H1 (cell line): Measurements from ENCODE around the gene ICAM5. TPM values are rescaled to one million over a fixed set of nuclear protein-coding genes. Genes with fewer than 3 reads are reported as not detected.

Source experiments
- CTCF ChIA-PET: fragments of 300-600 bp; sonication (Branson Sonifier 250); formaldehyde crosslinking; loops from one replicate; lab custom pipeline; 2021; ENCODE audit not compliant: partially characterized antibody; lab: Charles Lee
- POLR2A ChIA-PET: fragments of 300-600 bp; sonication (Branson Sonifier 250); formaldehyde crosslinking; loops from one replicate; lab custom pipeline; 2021; ENCODE audit warnings: inconsistent platforms; ENCODE audit not compliant: partially characterized antibody; lab: Charles Lee
- DNase-seq, 2 experiments: peaks; one replicate each; pipeline versions ENCODE4 v3.0.0 to v3.0.0-alpha.2; 2010 to 2022; ENCODE audit warnings: low spot score in 2 of 2, low read depth in 1 of 2, mixed read lengths in 1 of 2
- FAIRE-seq: peaks from 2 replicates; lab custom pipeline; 2011; peaks lifted over from hg19 to GRCh38; lab: Jason Lieb, UNC
- H2AFZ ChIP-seq: 2 replicates; pipeline ENCODE4 v1.8.1; 2012; ENCODE audit warnings: low read length, inconsistent platforms
- H2AK5ac ChIP-seq: 2 replicates; pipeline ENCODE4 v1.6.1; 2013; ENCODE audit warnings: low read depth, low read length
- H2BK120ac ChIP-seq: replicated peaks from 2 replicates; pipeline ENCODE3; 2013; ENCODE audit warnings: low read depth, low read length, inconsistent platforms
- H2BK12ac ChIP-seq: 2 replicates; pipeline ENCODE4 v1.6.1; 2013; ENCODE audit warnings: low read depth, low read length
- H2BK15ac ChIP-seq: 2 replicates; pipeline ENCODE4 v1.6.1; 2013; ENCODE audit warnings: low read length
- H2BK20ac ChIP-seq: 2 replicates; pipeline ENCODE4 v1.6.1; 2013; ENCODE audit warnings: low read length
- H2BK5ac ChIP-seq: 2 replicates; pipeline ENCODE4 v1.6.1; 2013; ENCODE audit warnings: low read depth, low read length
- H3K14ac ChIP-seq: 2 replicates; pipeline ENCODE4 v1.6.1; 2013; ENCODE audit warnings: inconsistent platforms; ENCODE audit not compliant: insufficient read length
- H3K18ac ChIP-seq: 2 replicates; pipeline ENCODE4 v1.6.1; 2013; ENCODE audit warnings: low read length; ENCODE audit errors: extremely low read depth
- H3K23ac ChIP-seq: 2 replicates; pipeline ENCODE4 v1.6.1; 2013; ENCODE audit warnings: inconsistent platforms; ENCODE audit not compliant: insufficient read length
- H3K23me2 ChIP-seq: 2 replicates; pipeline ENCODE4 v1.6.1; 2013; ENCODE audit warnings: low read depth, low read length
- H3K27ac ChIP-seq: 2 replicates; pipeline ENCODE4 v1.6.1; 2011; ENCODE audit warnings: low read depth, low read length, inconsistent platforms
- H3K27me3 ChIP-seq, 4 experiments: replicated peaks in 1 of 4; 1 replicate in 1 of 4; 2 replicates in 3 of 4; pipeline versions ENCODE4 v1.6.1 to v1.8.1; 2011 to 2013; ENCODE audit warnings: low read length in 3 of 4, mild to moderate bottlenecking in 3 of 4, inconsistent platforms in 2 of 4, mixed read lengths in 2 of 4, moderate library complexity in 1 of 4; ENCODE audit not compliant: control insufficient read depth in 3 of 4, insufficient read depth in 3 of 4; ENCODE audit errors: extremely low read depth in 1 of 4
- H3K36me3 ChIP-seq, 4 experiments: 2 replicates each; pipeline versions ENCODE4 v1.6.1 to v1.8.1; 2011 to 2013; ENCODE audit warnings: mild to moderate bottlenecking in 4 of 4, low read length in 3 of 4, moderate library complexity in 2 of 4, control low read depth in 1 of 4, inconsistent platforms in 1 of 4; ENCODE audit not compliant: insufficient read depth in 4 of 4, control insufficient read depth in 2 of 4
- H3K4ac ChIP-seq: replicated peaks from 2 replicates; pipeline ENCODE3; 2013; ENCODE audit warnings: low read length, low read depth, mixed read lengths, inconsistent platforms; ENCODE audit not compliant: insufficient read length
- H3K4me1 ChIP-seq, 4 experiments: replicated peaks in 1 of 4; 1 replicate in 1 of 4; 2 replicates in 3 of 4; pipeline versions ENCODE4 v1.6.1 to v1.8.1; 2011 to 2013; ENCODE audit warnings: low read length in 3 of 4, inconsistent platforms in 2 of 4, mixed read lengths in 1 of 4; ENCODE audit not compliant: insufficient read depth in 4 of 4, control insufficient read depth in 3 of 4
- H3K4me2 ChIP-seq, 2 experiments: 2 replicates each; pipeline versions ENCODE4 v1.6.1 to v1.8.1; 2011 to 2013; ENCODE audit warnings: low read depth in 2 of 2, low read length in 2 of 2, control low read depth in 1 of 2, inconsistent platforms in 1 of 2, mild to moderate bottlenecking in 1 of 2; ENCODE audit not compliant: insufficient read depth in 1 of 2
- H3K4me3 ChIP-seq, 4 experiments: fragments of 200-600, 300-600 bp in 1 of 4; sonication (generic), shearing (Covaris generic), sonication (Bioruptor Twin) in 1 of 4; 2 replicates each; pipeline versions ENCODE4 v1.5.1 to v1.8.1; 2011 to 2016; ENCODE audit warnings: low read length in 4 of 4, low read depth in 3 of 4, control low read depth in 2 of 4, inconsistent platforms in 2 of 4, mild to moderate bottlenecking in 2 of 4, mixed read lengths in 1 of 4, moderate library complexity in 1 of 4; ENCODE audit not compliant: insufficient read depth in 2 of 4; ENCODE audit errors: extremely low read depth in 1 of 4
- H3K56ac ChIP-seq: replicated peaks from 2 replicates; pipeline ENCODE3; 2013; ENCODE audit warnings: low read depth, mild to moderate bottlenecking, mixed read lengths, low read length, inconsistent platforms; ENCODE audit not compliant: insufficient read length
- H3K79me1 ChIP-seq: 2 replicates; pipeline ENCODE4 v1.6.1; 2013; ENCODE audit warnings: low read depth, low read length, control low read depth
- H3K79me2 ChIP-seq, 2 experiments: 2 replicates each; pipeline versions ENCODE4 v1.6.1 to v1.8.1; 2012 to 2013; ENCODE audit warnings: low read length in 2 of 2, mild to moderate bottlenecking in 2 of 2, inconsistent platforms in 1 of 2; ENCODE audit not compliant: insufficient read depth in 2 of 2, control insufficient read depth in 1 of 2
- H3K9ac ChIP-seq, 4 experiments: replicated peaks in 1 of 4; 1 replicate in 1 of 4; 2 replicates in 3 of 4; pipeline versions ENCODE4 v1.6.1 to v1.8.1; 2011 to 2013; ENCODE audit warnings: low read depth in 3 of 4, low read length in 3 of 4, control low read depth in 2 of 4, mild to moderate bottlenecking in 2 of 4, moderate library complexity in 2 of 4, inconsistent platforms in 1 of 4; ENCODE audit errors: extremely low read depth in 1 of 4
- H3K9me3 ChIP-seq, 2 experiments: 2 replicates each; pipeline versions ENCODE4 v1.6.1 to v1.8.1; 2012 to 2013; ENCODE audit warnings: mild to moderate bottlenecking in 2 of 2, moderate library complexity in 2 of 2, control low read depth in 1 of 2, inconsistent platforms in 1 of 2, low read depth in 1 of 2, low read length in 1 of 2, mixed read lengths in 1 of 2; ENCODE audit not compliant: insufficient read depth in 2 of 2
- H4K20me1 ChIP-seq, 2 experiments: replicated peaks in 1 of 2; 2 replicates each; pipeline versions ENCODE3 to v1.8.1; 2011 to 2013; ENCODE audit warnings: inconsistent platforms in 2 of 2, low read length in 2 of 2, mild to moderate bottlenecking in 1 of 2; ENCODE audit not compliant: insufficient read depth in 2 of 2, control insufficient read depth in 1 of 2
- H4K5ac ChIP-seq: 2 replicates; pipeline ENCODE4 v1.6.1; 2013; ENCODE audit warnings: low read length, low read depth, mixed read lengths, inconsistent platforms; ENCODE audit not compliant: insufficient read length
- H4K8ac ChIP-seq: 2 replicates; pipeline ENCODE4 v1.8.0; 2013; ENCODE audit warnings: mild to moderate bottlenecking, moderate library complexity, low read length, inconsistent platforms; ENCODE audit not compliant: insufficient read depth; ENCODE audit errors: extremely low read depth
- H4K91ac ChIP-seq: replicated peaks from 2 replicates; pipeline ENCODE3; 2013; ENCODE audit warnings: low read length, mixed read lengths, inconsistent platforms; ENCODE audit not compliant: insufficient read length
- BACH1 ChIP-seq: IDR thresholded peaks from 2 replicates; pipeline ENCODE4 v1.6.1; 2012; ENCODE audit warnings: low read length, improper control_type of control experiment
- CREB1 ChIP-seq: IDR thresholded peaks from 2 replicates; pipeline ENCODE4 v1.6.1; 2012; ENCODE audit warnings: inconsistent platforms
- CTBP2 ChIP-seq: IDR thresholded peaks from 2 replicates; pipeline ENCODE4 v1.7.0; 2011; ENCODE audit warnings: borderline replicate concordance, mild to moderate bottlenecking, moderate library complexity, mixed read lengths, low read length; ENCODE audit not compliant: insufficient read depth, insufficient read length
- POU5F1 ChIP-seq: IDR thresholded peaks from 2 replicates; pipeline ENCODE4 v1.6.1; 2011; ENCODE audit warnings: low read depth, mild to moderate bottlenecking, low read length, moderate library complexity
- RBBP5 ChIP-seq: IDR thresholded peaks from 2 replicates; pipeline ENCODE4 v1.7.1; 2012; ENCODE audit warnings: low read depth, mild to moderate bottlenecking, inconsistent platforms, low read length, moderate library complexity, borderline replicate concordance
- RNF2 ChIP-seq: fragments of 200-900, 300-1000 bp; sonication (generic); IDR thresholded peaks from 2 replicates; pipeline ENCODE4 v1.7.1; 2016; ENCODE audit warnings: borderline replicate concordance, low read depth, mild to moderate bottlenecking, antibody characterized with exemption, low read length; ENCODE audit not compliant: poor library complexity, severe bottlenecking; ENCODE audit errors: missing control alignments
- TAF7 ChIP-seq: optimal IDR thresholded peaks from 2 replicates; pipeline ENCODE3; 2011; ENCODE audit warnings: low read depth, mild to moderate bottlenecking, inconsistent platforms, low read length, moderate library complexity, borderline replicate concordance
- WGBS, 2 experiments: shearing (Covaris generic) in 1 of 2; methylation state at CpG; one replicate each; pipeline versions ENCODE4 v1.1.6 to v1.1.7; 2013 to 2015; ENCODE audit warnings: low lambda C conversion rate in 2 of 2, mixed read lengths in 2 of 2, inconsistent platforms in 1 of 2, low coverage in 1 of 2, missing lambda C conversion rate in 1 of 2; ENCODE audit not compliant: insufficient replicate concordance in 2 of 2, insufficient coverage in 1 of 2, insufficient read length in 1 of 2; ENCODE audit errors: extremely low coverage in 1 of 2, missing lambda C conversion rate in 1 of 2; 5-methylcytosine and 5-hydroxymethylcytosine counted together
- polyA plus RNA-seq, 7 experiments: library from polyadenylated mRNA; depleted of rRNA in 3 of 7; stranded (reverse) in 5 of 7; unstranded in 2 of 7; fragments of >200 nt in 5 of 7; fragments of 200-250 nt in 2 of 7; gene quantifications; 1 replicate in 5 of 7; 2 replicates in 1 of 7; 4 replicates in 1 of 7; pipeline versions ENCODE4 v1.2.1 to v1.2.3, GENCODE V29; 2011 to 2013; ENCODE audit warnings: missing spikeins in 2 of 7, mixed read lengths in 2 of 7
- total RNA-seq: library from RNA; stranded (reverse); fragmentation: NEBNext Ultra II Directional; extraction: Animal tissue kit (Norgen Biotek cat#: 25700); gene quantifications from 2 replicates; pipeline ENCODE4 v1.2.1, GENCODE V29; 2021
- TF ChIP-seq, protein P1 (sequence below): IDR thresholded peaks from 2 replicates; pipeline ENCODE4 v1.6.1; 2011; ENCODE audit warnings: low read length, improper control_type of control experiment
- TF ChIP-seq, protein P2 (sequence below): IDR thresholded peaks from 2 replicates; pipeline ENCODE4 v1.6.1; 2012; ENCODE audit warnings: inconsistent platforms

ICAM5 gene
- total and polyA plus RNA-seq, 2 of the 8 experiments (the other 6 are each of a cell fraction or from before 2014, with no cell fraction given): 3.9 to 4.8 TPM

DNA sequence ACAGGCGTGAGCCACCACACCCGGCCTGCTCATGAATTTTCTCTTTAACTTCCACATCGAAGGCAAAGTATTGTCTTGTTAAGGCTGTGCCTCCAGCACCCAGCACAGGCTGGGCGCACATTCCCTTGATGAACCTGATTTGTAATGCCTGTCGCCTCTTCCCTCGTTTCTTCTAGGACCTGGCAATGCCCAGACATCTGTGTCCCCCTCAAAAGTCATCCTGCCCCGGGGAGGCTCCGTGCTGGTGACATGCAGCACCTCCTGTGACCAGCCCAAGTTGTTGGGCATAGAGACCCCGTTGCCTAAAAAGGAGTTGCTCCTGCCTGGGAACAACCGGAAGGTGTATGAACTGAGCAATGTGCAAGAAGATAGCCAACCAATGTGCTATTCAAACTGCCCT lies 15.2 kb upstream of the ICAM5 start:
- CTCF ChIA-PET: interaction anchor here (0.7 to 1.8 kb wide), 8 partner anchors 8 to 1696 kb away, joined by 3 to 9 read pairs (median 4); partner anchors contain the start of genes ICAM4, ICAM5 and RAVER1
- 83% methylated on average over 10 of the region's 10 CpGs; no CpG with 5 or more reads in 1 of the 2 experiments for WGBS, 2 experiments
- Histone ChIP-seq H2AFZ (no peak overlapping the region), H3K79me1 (no peaks in the 10 kb centered on the region), H2AK5ac (no peak overlapping the region), H3K27ac (no peak overlapping the region), H3K56ac (no peak overlapping the region), H3K9ac (no peak overlapping the region), H3K4me1 (peaks cover 0 to 8% (median 5%) of the 10 kb centered on the region in 4 experiments; a peak in 5 of 7 replicates), H2BK120ac (no peak overlapping the region), H3K27me3 (peaks cover 9 to 24% (median 21%) of the 10 kb centered on the region in 4 experiments), H4K8ac (no peak overlapping the region), H2BK12ac (no peak overlapping the region), H3K4ac (no peak overlapping the region), H2BK5ac (no peak overlapping the region), H3K36me3 (no peaks in the 10 kb centered on the region), H3K9me3 (no peaks in the 10 kb centered on the region), H2BK20ac (no peak overlapping the region), H4K5ac (no peak overlapping the region), H2BK15ac (no peak overlapping the region), H3K4me3 (no peak overlapping the region), H3K14ac (no peak overlapping the region), H3K23me2 (peaks cover 11% of the 10 kb centered on the region; the same call in 1 of the 2 replicates), H3K4me2 (no peak overlapping the region), H4K20me1 (no peaks in the 10 kb centered on the region), H3K23ac (no peak overlapping the region), H4K91ac (no peak overlapping the region), H3K79me2 (no peaks in the 10 kb centered on the region), H3K18ac (no peak overlapping the region)
- POLR2A ChIA-PET: interaction anchor here (0.8 kb wide), 1 partner anchor 140 kb away, joined by 3 read pairs; no protein-coding TSS in a partner anchor
- no peak for DNase-seq
- no peak for FAIRE-seq
- TF ChIP-seq CREB1 (no peak), CTBP2 (no peak), BACH1 (no peak), TAF7 (no peak), RBBP5 (no peak), POU5F1 (no peak), RNF2 (no peak)
- TF ChIP-seq, protein P1, sequence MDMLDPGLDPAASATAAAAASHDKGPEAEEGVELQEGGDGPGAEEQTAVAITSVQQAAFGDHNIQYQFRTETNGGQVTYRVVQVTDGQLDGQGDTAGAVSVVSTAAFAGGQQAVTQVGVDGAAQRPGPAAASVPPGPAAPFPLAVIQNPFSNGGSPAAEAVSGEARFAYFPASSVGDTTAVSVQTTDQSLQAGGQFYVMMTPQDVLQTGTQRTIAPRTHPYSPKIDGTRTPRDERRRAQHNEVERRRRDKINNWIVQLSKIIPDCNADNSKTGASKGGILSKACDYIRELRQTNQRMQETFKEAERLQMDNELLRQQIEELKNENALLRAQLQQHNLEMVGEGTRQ: no peak
- TF ChIP-seq, protein P2, sequence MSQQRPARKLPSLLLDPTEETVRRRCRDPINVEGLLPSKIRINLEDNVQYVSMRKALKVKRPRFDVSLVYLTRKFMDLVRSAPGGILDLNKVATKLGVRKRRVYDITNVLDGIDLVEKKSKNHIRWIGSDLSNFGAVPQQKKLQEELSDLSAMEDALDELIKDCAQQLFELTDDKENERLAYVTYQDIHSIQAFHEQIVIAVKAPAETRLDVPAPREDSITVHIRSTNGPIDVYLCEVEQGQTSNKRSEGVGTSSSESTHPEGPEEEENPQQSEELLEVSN: no peak
